GM12891 (cell line): ENCODE measurements around the gene DCLK1.

Experiments used
- DNase-seq: peaks from one replicate; pipeline ENCODE4 v3.0.0; 2011; ENCODE audit warnings: low spot score; ENCODE audit not compliant: insufficient read length
- FAIRE-seq: peaks from 2 replicates; lab custom pipeline; 2011; peaks lifted over from hg19 to GRCh38; lab: Jason Lieb, UNC
- PAX5 ChIP-seq: IDR thresholded peaks from 2 replicates; pipeline ENCODE4 v1.6.1; 2011; ENCODE audit warnings: low read length, moderate library complexity, mild to moderate bottlenecking; ENCODE audit not compliant: insufficient read depth, severe bottlenecking
- POLR2A ChIP-seq: IDR thresholded peaks from 2 replicates; pipeline ENCODE4 v1.6.1; 2011; ENCODE audit warnings: low read depth, low read length, control low read depth
- POLR2AphosphoS5 ChIP-seq: IDR thresholded peaks from 2 replicates; pipeline ENCODE4 v1.6.1; 2011; ENCODE audit warnings: low read depth, low read length, control low read depth
- POU2F2 ChIP-seq: IDR thresholded peaks from 2 replicates; pipeline ENCODE4 v1.6.1; 2011; ENCODE audit warnings: low read depth, mild to moderate bottlenecking, control low read depth, low read length, moderate library complexity
- SPI1 ChIP-seq: IDR thresholded peaks from 2 replicates; pipeline ENCODE4 v1.6.1; 2011; ENCODE audit warnings: low read depth, low read length, control low read depth
- TAF1 ChIP-seq: IDR thresholded peaks from 2 replicates; pipeline ENCODE4 v1.6.1; 2011; ENCODE audit warnings: low read depth, low read length, control low read depth

Gene DCLK1

GRCh38 chr13:35906636-35907035 lies 224.5 kb downstream of the DCLK1 start:
- no peak for TF ChIP-seq TAF1
- no peak for TF ChIP-seq POLR2AphosphoS5
- no peak for TF ChIP-seq POU2F2
- no peak for TF ChIP-seq SPI1
- no peak for TF ChIP-seq POLR2A
- no peak for TF ChIP-seq PAX5
- FAIRE-seq, result no peak
- no peak for DNase-seq

GRCh38 chr13:35903075-35903474 lies 228.1 kb downstream of the DCLK1 start:
- DNase-seq (no peak), FAIRE-seq (no peak)
- TF ChIP-seq POLR2A, result no peak
- TF ChIP-seq POLR2AphosphoS5, result no peak
- no peak for TF ChIP-seq SPI1
- no peak for TF ChIP-seq PAX5
- TF ChIP-seq TAF1, result no peak
- TF ChIP-seq POU2F2, result no peak

GRCh38 chr13:35898041-35898440 lies 233.1 kb downstream of the DCLK1 start:
- no peak for DNase-seq
- no peak for FAIRE-seq
- TF ChIP-seq POLR2AphosphoS5, result no peak
- TF ChIP-seq PAX5, result no peak
- TF ChIP-seq TAF1, result no peak
- TF ChIP-seq POU2F2, result no peak

- no peak for DNase-seq
- FAIRE-seq, result no peak
- TF ChIP-seq PAX5 (no peak), SPI1 (no peak), POU2F2 (no peak), TAF1 (no peak), POLR2AphosphoS5 (no peak), POLR2A (no peak)
Measured at GRCh38 chr13:35894636-35895035, 236.5 kb downstream of the DCLK1 start.

GRCh38 chr13:35892837-35893814 lies 238.1 kb downstream of the DCLK1 start:
- DNase-seq (no peak), FAIRE-seq (no peak)
- TF ChIP-seq TAF1, result no peak
- TF ChIP-seq POLR2A, result no peak
- TF ChIP-seq POU2F2, result no peak
- TF ChIP-seq PAX5, result no peak
- no peak for TF ChIP-seq SPI1
- no peak for TF ChIP-seq POLR2AphosphoS5

- no peak for DNase-seq
Measured at GRCh38 chr13:35891507-35892441, 239.4 kb downstream of the DCLK1 start.

GRCh38 chr13:35889560-35889959 lies 241.6 kb downstream of the DCLK1 start:
- no peak for FAIRE-seq

More at GRCh38 chr13:35891507-35892441, 239.4 kb downstream of the DCLK1 start:
- TF ChIP-seq SPI1 (no peak), POU2F2 (no peak), TAF1 (no peak), POLR2A (no peak), POLR2AphosphoS5 (no peak), PAX5 (no peak)
- FAIRE-seq, result no peak

GRCh38 chr13:35888981-35889380 lies 242.2 kb downstream of the DCLK1 start:
- no peak for DNase-seq
- FAIRE-seq, result no peak
- no peak for TF ChIP-seq PAX5
- TF ChIP-seq POLR2A, result no peak
- no peak for TF ChIP-seq SPI1
- TF ChIP-seq POU2F2, result no peak
- TF ChIP-seq POLR2AphosphoS5, result no peak
- no peak for TF ChIP-seq TAF1

More at GRCh38 chr13:35889560-35889959, 241.6 kb downstream of the DCLK1 start:
- DNase-seq, result no peak
- no peak for TF ChIP-seq PAX5
- TF ChIP-seq POLR2AphosphoS5, result no peak

- TF ChIP-seq POU2F2, result no peak
- no peak for TF ChIP-seq POLR2AphosphoS5
- no peak for TF ChIP-seq TAF1
- no peak for TF ChIP-seq SPI1
- no peak for TF ChIP-seq PAX5
- TF ChIP-seq POLR2A, result no peak
- DNase-seq (no peak), FAIRE-seq (no peak)
Measured at GRCh38 chr13:35888457-35888883, 242.7 kb downstream of the DCLK1 start.
